ENCODE data around the gene WSCD2.

WSCD2 gene

GRCh38 chr12:108193917-108194316 lies 64.8 kb downstream of the WSCD2 start:
- Histone ChIP-seq H3K4me2 (no peak overlapping the region), H3K4me1 (peaks cover 0 to 6% (median 0%) of the 10 kb centered on the region in 10 experiments; a peak in 5 of 20 replicates), H3K36me3 (no peaks in the 10 kb centered on the region), H3K4me3 (no peak overlapping the region), H4K20me1 (peaks cover 0 to 20% (median 0%) of the 10 kb centered on the region in 11 experiments; a peak in 7 of 22 replicates), H3K27me3 (no peaks in the 10 kb centered on the region), H3K27ac (no peak overlapping the region), H3K9ac (no peak overlapping the region), H3K9me3 (replicated peaks in 1 of 11) (no peaks in the 10 kb centered on the region)
- no peak for TF ChIP-seq Cebpa-rat (IDR thresholded peaks at IDR 0.05)

GRCh38 chr12:108194585-108194984 lies 65.5 kb downstream of the WSCD2 start:
- TF ChIP-seq Cebpa-rat (IDR thresholded peaks at IDR 0.05): no peak
- Histone ChIP-seq H3K9ac (no peak overlapping the region), H3K27ac (no peak overlapping the region), H4K20me1 (peaks cover 0 to 20% (median 0%) of the 10 kb centered on the region in 11 experiments; a peak in 7 of 22 replicates), H3K4me1 (peaks cover 0 to 6% (median 0%) of the 10 kb centered on the region in 10 experiments; a peak in 5 of 20 replicates), H3K9me3 (replicated peaks in 1 of 11) (no peaks in the 10 kb centered on the region), H3K4me3 (no peak overlapping the region), H3K27me3 (no peaks in the 10 kb centered on the region), H3K4me2 (no peak overlapping the region), H3K36me3 (no peaks in the 10 kb centered on the region)

GRCh38 chr12:108196319-108196718 lies 67.2 kb downstream of the WSCD2 start:
- Histone ChIP-seq H3K9ac (no peak overlapping the region), H4K20me1 (peaks cover 0 to 20% (median 0%) of the 10 kb centered on the region in 11 experiments; a peak in 7 of 22 replicates), H3K4me1 (peaks cover 0 to 3% (median 0%) of the 10 kb centered on the region in 10 experiments; a peak in 2 of 20 replicates), H3K36me3 (no peaks in the 10 kb centered on the region), H3K27ac (no peak overlapping the region), H3K9me3 (replicated peaks in 1 of 11) (no peaks in the 10 kb centered on the region), H3K27me3 (no peaks in the 10 kb centered on the region), H3K4me2 (no peak overlapping the region), H3K4me3 (no peak overlapping the region)
- TF ChIP-seq Cebpa-rat (IDR thresholded peaks at IDR 0.05): no peak

- no peak for TF ChIP-seq Cebpa-rat (IDR thresholded peaks at IDR 0.05)
- no peaks in the 10 kb centered on the region for H3K36me3 ChIP-seq
Measured at GRCh38 chr12:108196921-108197320, 67.8 kb downstream of the WSCD2 start.

DNA sequence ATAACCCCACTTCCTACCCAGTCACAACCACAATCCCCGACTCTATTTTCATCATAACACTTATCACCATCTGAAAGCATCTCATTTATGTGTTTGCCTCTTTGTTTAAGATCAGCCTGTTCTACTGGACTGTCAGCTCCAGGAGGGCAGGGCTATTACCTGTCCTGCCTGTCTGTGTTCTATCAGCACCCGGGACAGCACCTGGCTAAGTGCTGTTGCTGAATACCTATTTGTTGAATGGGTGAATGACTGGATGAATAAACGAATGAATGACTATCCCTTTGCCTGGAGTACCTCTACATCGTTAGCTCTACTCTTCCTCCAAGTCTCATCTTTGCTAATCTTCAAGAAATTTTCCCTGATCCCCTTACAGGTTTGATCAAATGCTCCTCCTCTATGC lies 69.0 kb downstream of the WSCD2 start:
- Histone ChIP-seq H3K9me3 (replicated peaks in 1 of 11) (peaks cover 0 to 3% (median 0%) of the 10 kb centered on the region in 11 experiments; a peak in 2 of 22 replicates), H4K20me1 (peaks cover 0 to 20% (median 0%) of the 10 kb centered on the region in 11 experiments; a peak in 7 of 22 replicates), H3K4me3 (no peak overlapping the region), H3K27ac (no peak overlapping the region), H3K27me3 (no peaks in the 10 kb centered on the region), H3K4me2 (no peak overlapping the region), H3K4me1 (peaks cover 0 to 12% (median 0%) of the 10 kb centered on the region in 10 experiments; a peak in 2 of 20 replicates), H3K36me3 (no peaks in the 10 kb centered on the region), H3K9ac (no peak overlapping the region)
- TF ChIP-seq Cebpa-rat (IDR thresholded peaks at IDR 0.05): no peak

More at GRCh38 chr12:108196921-108197320, 67.8 kb downstream of the WSCD2 start:
- Histone ChIP-seq H3K9me3 (replicated peaks in 1 of 11) (no peaks in the 10 kb centered on the region), H3K4me1 (peaks cover 0 to 9% (median 0%) of the 10 kb centered on the region in 10 experiments; a peak in 2 of 20 replicates), H4K20me1 (peaks cover 0 to 20% (median 0%) of the 10 kb centered on the region in 11 experiments; a peak in 7 of 22 replicates), H3K4me2 (no peak overlapping the region), H3K4me3 (no peak overlapping the region), H3K27me3 (no peaks in the 10 kb centered on the region), H3K9ac (no peak overlapping the region), H3K27ac (no peak overlapping the region)

DNA sequence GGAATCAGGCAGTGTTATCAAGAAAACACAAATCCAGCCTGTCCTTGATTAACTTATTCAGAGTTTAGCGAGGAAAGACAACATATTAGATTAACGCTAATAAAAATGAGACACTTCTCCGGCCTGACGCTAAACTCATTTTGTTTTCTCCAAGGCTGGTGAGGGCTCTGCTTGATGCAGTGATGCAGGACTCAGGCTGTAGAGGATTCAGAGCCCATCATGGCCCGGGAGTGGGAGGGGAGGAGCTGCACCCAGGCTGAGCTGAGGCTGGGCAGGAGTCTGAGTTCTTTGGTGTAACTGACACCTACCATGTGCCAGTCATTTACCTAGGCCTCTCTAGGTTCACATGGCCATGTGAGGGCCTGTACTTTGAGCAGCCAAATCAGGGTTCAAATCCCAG lies 70.0 kb downstream of the WSCD2 start:
- H3K4me1 ChIP-seq: peaks cover 0 to 12% (median 0%) of the 10 kb centered on the region in 10 experiments; a peak in 2 of 20 replicates
- TF ChIP-seq Cebpa-rat (IDR thresholded peaks at IDR 0.05): no peak

GRCh38 chr12:108201808-108202207 lies 72.7 kb downstream of the WSCD2 start:
- Histone ChIP-seq H3K4me1 (peaks cover 0 to 12% (median 0%) of the 10 kb centered on the region in 10 experiments; a peak in 2 of 20 replicates), H3K4me2 (peak overlapping the region in 2 of 11 experiments; percentile 19 to 24; a peak in 4 of 22 replicates), H3K36me3 (no peaks in the 10 kb centered on the region), H3K27me3 (no peaks in the 10 kb centered on the region), H3K9ac (no peak overlapping the region), H3K4me3 (no peak overlapping the region), H3K27ac (no peak overlapping the region), H4K20me1 (peaks cover 0 to 9% (median 0%) of the 10 kb centered on the region in 11 experiments; a peak in 3 of 22 replicates), H3K9me3 (replicated peaks in 1 of 11) (peaks cover 0 to 12% (median 0%) of the 10 kb centered on the region in 11 experiments; a peak in 2 of 22 replicates)
- no peak for TF ChIP-seq Cebpa-rat (IDR thresholded peaks at IDR 0.05)

More for the DNA sequence above, 70.0 kb downstream of the WSCD2 start:
- Histone ChIP-seq H3K27ac (no peak overlapping the region), H3K4me2 (no peak overlapping the region), H4K20me1 (peaks cover 0 to 19% (median 0%) of the 10 kb centered on the region in 11 experiments; a peak in 7 of 22 replicates), H3K27me3 (no peaks in the 10 kb centered on the region), H3K9ac (no peak overlapping the region), H3K36me3 (no peaks in the 10 kb centered on the region), H3K9me3 (replicated peaks in 1 of 11) (peaks cover 0 to 12% (median 0%) of the 10 kb centered on the region in 11 experiments; a peak in 2 of 22 replicates), H3K4me3 (no peak overlapping the region)

- H3K9me3 ChIP-seq (replicated peaks in 1 of 11): peaks cover 0 to 12% (median 0%) of the 10 kb centered on the region in 11 experiments; a peak in 2 of 22 replicates
- TF ChIP-seq Cebpa-rat (IDR thresholded peaks at IDR 0.05): no peak
- H3K27me3 ChIP-seq: no peaks in the 10 kb centered on the region
- H3K4me1 ChIP-seq: peaks cover 0 to 12% (median 0%) of the 10 kb centered on the region in 10 experiments; a peak in 2 of 20 replicates
- no peak overlapping the region for H3K27ac ChIP-seq
- H4K20me1 ChIP-seq: peaks cover 0 to 2% (median 0%) of the 10 kb centered on the region in 11 experiments; a peak in 2 of 22 replicates
- no peak overlapping the region for H3K4me3 ChIP-seq
- no peak overlapping the region for H3K9ac ChIP-seq
- no peak overlapping the region for H3K4me2 ChIP-seq
- H3K36me3 ChIP-seq: no peaks in the 10 kb centered on the region
Measured at GRCh38 chr12:108204117-108204987, 75.3 kb downstream of the WSCD2 start.

DNA sequence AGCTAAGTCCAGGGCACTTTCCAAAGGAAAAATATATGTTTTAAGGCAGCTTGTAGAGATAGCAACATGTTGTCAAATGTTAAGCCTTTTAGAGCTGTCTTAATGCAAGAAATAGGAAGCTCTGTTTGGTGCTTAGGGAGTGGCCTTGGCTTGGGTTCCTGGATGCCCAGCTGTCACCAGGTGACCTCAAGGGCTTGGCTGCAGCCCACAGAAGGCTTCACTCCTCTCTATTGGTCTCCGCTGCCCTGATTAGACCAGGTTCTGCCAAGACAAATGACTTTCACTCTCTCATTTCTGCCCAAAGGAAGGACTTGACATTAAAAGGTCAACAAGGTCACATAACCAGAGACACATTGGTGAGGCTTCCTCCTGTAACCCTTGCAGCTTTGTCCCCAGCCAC lies 76.8 kb downstream of the WSCD2 start:
- no peak overlapping the region for H3K9ac ChIP-seq
- H4K20me1 ChIP-seq: peaks cover 0 to 11% (median 0%) of the 10 kb centered on the region in 11 experiments; a peak in 2 of 22 replicates
- no peaks in the 10 kb centered on the region for H3K36me3 ChIP-seq
- no peak for TF ChIP-seq Cebpa-rat (IDR thresholded peaks at IDR 0.05)
- no peaks in the 10 kb centered on the region for H3K27me3 ChIP-seq
- no peak overlapping the region for H3K4me2 ChIP-seq
- H3K4me3 ChIP-seq: no peak overlapping the region
- no peak overlapping the region for H3K27ac ChIP-seq
- peaks cover 0 to 12% (median 0%) of the 10 kb centered on the region in 11 experiments; a peak in 2 of 22 replicates for H3K9me3 ChIP-seq (replicated peaks in 1 of 11)
- H3K4me1 ChIP-seq: peaks cover 0 to 12% (median 0%) of the 10 kb centered on the region in 10 experiments; a peak in 2 of 20 replicates
